Duodenal mucosa (tissue), 2 donors: ENCODE measurements around the gene ATG16L2.

Source experiments
- H3K27ac ChIP-seq: one replicate; pipeline ENCODE4 v1.7.0; 2013; ENCODE audit warnings: low read depth, low read length
- H3K27me3 ChIP-seq, 2 donors: one replicate each; pipeline ENCODE4 v1.7.0; 2013; ENCODE audit warnings: low read length in 2 of 2, control low read depth in 1 of 2; ENCODE audit not compliant: insufficient read depth in 2 of 2, control insufficient read depth in 1 of 2
- H3K36me3 ChIP-seq, 2 donors: one replicate each; pipeline ENCODE4 v1.7.0; 2013; ENCODE audit warnings: low read length in 2 of 2, control low read depth in 1 of 2; ENCODE audit not compliant: insufficient read depth in 2 of 2, control insufficient read depth in 1 of 2
- H3K4me1 ChIP-seq, 2 donors: one replicate each; pipeline ENCODE4 v1.7.0; 2013; ENCODE audit warnings: low read length in 2 of 2, control low read depth in 1 of 2; ENCODE audit not compliant: insufficient read depth in 2 of 2, control insufficient read depth in 1 of 2
- H3K4me3 ChIP-seq, 2 donors: one replicate each; pipeline ENCODE4 v1.7.0; 2013; ENCODE audit warnings: low read length in 2 of 2, low read depth in 1 of 2
- H3K9ac ChIP-seq, 2 donors: one replicate each; pipeline ENCODE4 v1.7.0; 2013; ENCODE audit warnings: low read length in 2 of 2, low read depth in 1 of 2
- H3K9me3 ChIP-seq, 2 donors: one replicate each; pipeline ENCODE4 v1.7.0; 2013; ENCODE audit warnings: low read length in 2 of 2, control low read depth in 1 of 2; ENCODE audit not compliant: control insufficient read depth in 1 of 2

ATG16L2 gene

DNA sequence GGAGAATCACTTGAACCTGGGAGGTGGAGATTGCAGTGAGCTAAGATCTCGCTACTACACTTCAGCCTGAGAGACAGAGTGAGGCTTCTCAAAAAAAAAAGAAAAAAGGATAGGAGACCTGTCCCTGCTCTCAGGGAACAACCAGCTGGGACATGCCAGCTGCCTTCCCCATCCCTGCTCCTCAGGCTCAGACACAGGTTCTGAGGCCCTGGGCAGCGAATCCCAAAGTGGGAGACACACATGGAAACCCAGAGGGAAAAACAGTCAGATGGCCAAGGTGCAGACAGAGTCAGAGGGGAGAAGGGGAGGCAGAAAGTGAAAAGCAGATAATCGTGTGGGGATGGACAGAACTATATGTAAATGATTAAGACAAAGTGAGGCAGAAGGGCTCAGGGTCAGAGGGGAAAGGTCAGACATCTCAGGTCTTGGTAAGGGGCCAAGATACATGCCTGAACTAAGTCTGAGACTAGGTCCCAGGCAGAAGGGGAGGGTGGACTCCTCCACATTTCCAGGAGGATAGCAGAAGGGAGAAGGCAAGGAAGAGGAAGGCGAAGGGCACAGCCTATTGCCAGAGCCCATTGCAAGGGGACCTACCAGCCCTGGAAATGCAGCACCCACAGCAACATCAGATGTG, 34.6 kb upstream of the ATG16L2 start:
- peak overlapping the region; percentile 26 for H3K27ac ChIP-seq
- H3K4me3 ChIP-seq, result peak overlapping the region; percentile 54 to 77
- H3K9me3 ChIP-seq, result no peaks in the 10 kb centered on the region
- peaks cover 0 to 3% of the 10 kb centered on the region in 2 donors for H3K36me3 ChIP-seq
- H3K27me3 ChIP-seq, result no peaks in the 10 kb centered on the region
- H3K9ac ChIP-seq, result peak overlapping the region; percentile 65 to 83
- H3K4me1 ChIP-seq, result peaks cover 75 to 85% of the 10 kb centered on the region in 2 donors

DNA sequence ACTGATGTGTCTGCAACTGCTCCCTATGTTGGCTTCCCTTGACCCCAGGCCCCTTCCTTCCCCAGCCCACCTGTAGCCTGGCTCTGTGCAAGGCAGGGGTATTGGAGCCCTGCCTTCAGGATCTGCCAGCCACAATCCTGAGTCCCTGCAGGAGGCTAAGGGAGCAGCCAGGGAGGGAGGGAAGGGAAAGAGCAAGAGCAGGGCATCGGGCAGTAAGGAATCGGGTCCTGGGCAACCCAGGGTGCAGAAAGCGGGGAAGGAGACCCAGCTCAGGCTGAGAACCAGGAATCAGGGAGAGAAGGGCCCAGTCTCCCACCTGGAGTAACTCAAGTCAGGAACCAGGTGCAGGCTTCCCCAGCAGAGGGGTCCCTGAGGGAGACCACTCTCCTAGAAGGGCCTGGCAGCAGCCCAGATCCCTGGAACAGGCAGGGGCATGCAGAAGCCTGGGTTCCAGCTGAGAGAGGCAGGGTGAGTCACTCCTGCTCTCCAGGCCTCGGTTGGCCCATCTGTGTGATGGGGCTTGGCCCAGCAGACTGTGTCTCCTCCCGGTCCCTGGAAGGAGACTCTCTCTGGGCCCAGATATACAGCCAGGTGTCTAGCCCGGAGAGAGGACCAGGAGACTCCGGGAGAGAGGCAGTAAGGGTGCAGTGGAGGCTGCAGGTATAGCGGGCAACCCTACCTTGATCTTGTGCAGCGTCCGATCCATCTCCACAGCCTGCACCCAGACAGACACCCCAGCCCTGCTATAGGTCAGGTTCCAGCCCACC, 33.7 kb upstream of the ATG16L2 start:
- Histone ChIP-seq H3K9ac (peak overlapping the region; percentile 65 to 83), H3K27ac (peak overlapping the region; percentile 61), H3K9me3 (no peaks in the 10 kb centered on the region), H3K36me3 (peaks cover 0 to 3% of the 10 kb centered on the region in 2 donors), H3K27me3 (no peaks in the 10 kb centered on the region), H3K4me3 (peak overlapping the region; percentile 54 to 77), H3K4me1 (peaks cover 76 to 86% of the 10 kb centered on the region in 2 donors)

DNA sequence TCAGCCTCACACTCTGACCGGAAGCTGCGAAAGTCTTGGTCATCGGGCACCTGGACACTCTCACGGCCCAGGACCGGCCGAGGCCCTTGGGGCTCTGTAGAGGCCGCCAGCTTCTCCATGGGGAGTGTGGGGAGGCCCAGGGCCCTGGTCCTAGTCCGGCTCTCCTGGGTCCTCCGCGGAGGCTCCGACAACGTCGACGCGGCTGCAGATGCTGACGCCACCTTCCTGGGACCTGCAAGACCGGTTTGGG, 33.2 kb upstream of the ATG16L2 start:
- Histone ChIP-seq H3K4me3 (peak overlapping the region; percentile 54 to 77), H3K9ac (peak overlapping the region; percentile 65 to 83), H3K4me1 (peaks cover 76 to 84% of the 10 kb centered on the region in 2 donors)

DNA sequence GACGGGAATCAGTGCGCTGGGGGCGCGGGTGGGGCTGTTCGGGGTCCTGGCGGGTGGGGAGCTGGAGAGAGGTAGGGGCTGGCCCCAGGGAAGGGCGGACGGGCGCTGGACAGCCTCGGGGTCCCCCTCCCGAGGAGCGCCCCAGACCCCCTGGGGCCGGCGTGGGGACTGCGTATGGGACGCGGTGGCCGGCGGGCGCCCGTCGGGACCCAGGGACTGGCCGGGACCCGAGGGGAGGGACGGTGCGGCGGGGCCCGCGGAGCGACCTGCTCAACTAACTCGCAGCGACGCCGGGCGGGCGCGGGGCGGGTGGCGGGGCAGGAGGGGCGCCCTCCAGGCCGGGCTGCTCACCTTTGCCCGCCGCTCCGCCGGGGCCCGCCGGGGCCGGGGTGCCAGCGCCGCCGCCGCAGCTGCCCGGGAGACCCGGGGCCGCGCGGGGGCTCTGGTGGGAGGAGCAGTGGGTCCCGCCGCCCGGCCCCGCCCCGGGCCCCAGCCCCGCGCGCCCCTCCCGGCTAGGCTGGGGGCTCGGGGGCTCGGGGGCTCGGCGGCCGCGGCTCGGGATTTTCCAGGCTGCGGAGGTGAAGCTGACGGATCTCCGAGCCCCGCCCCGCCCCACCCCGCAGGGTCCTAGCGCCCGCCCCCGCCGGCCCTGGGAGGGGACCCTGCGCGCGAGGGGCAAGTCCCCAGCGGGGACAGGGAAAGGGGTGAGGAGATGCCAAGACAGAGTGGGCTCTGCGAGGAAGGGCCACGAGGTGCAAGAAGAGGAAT, 32.7 kb upstream of the ATG16L2 start:
- Histone ChIP-seq H3K36me3 (peaks cover 0 to 2% of the 10 kb centered on the region in 2 donors), H3K27me3 (no peaks in the 10 kb centered on the region), H3K9ac (peak overlapping the region; percentile 65 to 83), H3K4me3 (peak overlapping the region; percentile 69 to 77), H3K27ac (peak overlapping the region; percentile 61), H3K4me1 (peaks cover 76 to 84% of the 10 kb centered on the region in 2 donors), H3K9me3 (no peaks in the 10 kb centered on the region)

More for the DNA sequence above, 33.2 kb upstream of the ATG16L2 start:
- Histone ChIP-seq H3K27me3 (no peaks in the 10 kb centered on the region), H3K27ac (peak overlapping the region; percentile 61), H3K36me3 (peaks cover 0 to 3% of the 10 kb centered on the region in 2 donors), H3K9me3 (no peaks in the 10 kb centered on the region)

DNA sequence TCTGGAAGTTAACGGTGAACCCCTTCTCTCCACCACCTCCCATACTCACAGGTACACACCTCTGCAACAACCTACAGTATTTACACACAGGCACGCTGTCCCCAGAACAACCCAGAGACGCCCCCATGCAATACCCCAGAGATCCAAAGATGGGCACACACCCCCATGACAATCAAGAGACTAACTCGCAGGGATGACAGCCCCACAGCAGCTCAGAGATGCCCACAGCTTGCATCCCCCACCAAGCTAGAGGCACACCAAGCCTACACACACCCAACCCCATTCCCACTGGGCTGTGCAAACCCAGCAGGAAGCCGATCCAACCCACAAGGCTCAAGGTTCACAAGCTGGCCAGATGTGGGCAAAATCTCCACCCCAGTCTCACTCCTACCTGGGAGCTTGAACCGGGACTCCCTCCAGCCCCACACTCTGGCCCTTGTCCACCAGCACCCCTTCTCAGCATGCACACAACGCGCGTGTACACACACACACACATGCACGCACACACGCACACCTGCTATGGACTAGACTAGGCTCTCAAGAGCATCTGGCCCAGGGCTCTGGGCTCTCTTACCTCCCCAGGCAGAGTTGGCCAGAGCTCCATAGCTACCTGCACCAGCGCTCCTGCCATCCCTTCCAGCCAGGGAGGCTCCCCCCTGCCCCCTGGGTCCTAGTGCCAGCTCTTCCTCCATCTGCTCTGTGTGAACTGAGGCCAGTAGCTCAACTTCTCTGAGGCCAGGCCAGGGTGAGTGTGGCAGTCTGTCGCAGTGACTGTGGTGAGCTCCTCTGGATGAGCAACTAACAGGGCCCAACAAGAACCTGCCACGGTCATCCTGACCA, 31.9 kb upstream of the ATG16L2 start:
- no peaks in the 10 kb centered on the region for H3K9me3 ChIP-seq
- H3K4me1 ChIP-seq, result peaks cover 76 to 84% of the 10 kb centered on the region in 2 donors
- no peaks in the 10 kb centered on the region for H3K36me3 ChIP-seq
- H3K4me3 ChIP-seq, result peak overlapping the region; percentile 60 to 69
- no peak overlapping the region for H3K9ac ChIP-seq
- H3K27me3 ChIP-seq, result no peaks in the 10 kb centered on the region
- no peak overlapping the region for H3K27ac ChIP-seq

DNA sequence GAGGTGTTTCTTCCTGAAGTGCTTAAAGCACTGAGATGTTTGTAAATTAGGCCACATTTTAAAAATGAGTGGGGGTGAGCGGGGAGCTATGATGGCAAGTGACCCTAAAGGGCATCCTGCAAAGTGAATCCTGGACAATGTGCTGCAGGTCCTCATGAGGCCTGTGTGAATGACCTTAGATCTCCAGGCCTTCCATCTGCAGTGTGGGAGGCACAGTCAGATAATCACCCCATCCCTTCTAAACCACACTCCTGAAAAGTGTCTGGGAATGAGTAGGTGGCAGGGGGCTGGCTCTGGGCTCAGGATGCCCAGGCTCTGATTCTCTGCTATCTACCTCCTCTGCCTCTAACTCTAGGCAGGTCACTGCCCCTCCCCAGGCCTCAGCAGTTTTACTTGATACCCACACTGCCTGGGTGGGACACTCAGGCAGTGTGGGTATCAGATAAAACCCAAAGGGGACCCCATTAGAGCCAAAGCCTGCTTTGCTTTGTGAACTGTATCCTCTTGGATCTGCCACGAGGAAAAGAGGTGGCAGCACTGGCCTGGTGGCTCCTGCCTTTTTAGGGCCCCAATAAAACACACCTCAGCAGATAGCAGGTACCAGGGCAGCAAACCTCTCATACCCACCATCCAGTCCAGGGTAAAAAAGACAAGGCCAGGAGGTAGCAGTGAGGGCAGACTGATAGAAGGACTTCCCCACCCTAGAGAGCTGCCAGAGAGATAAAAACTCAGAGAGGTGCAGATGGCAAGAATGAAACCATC, 30.9 kb upstream of the ATG16L2 start:
- Histone ChIP-seq H3K27me3 (no peaks in the 10 kb centered on the region), H3K27ac (no peak overlapping the region), H3K36me3 (no peaks in the 10 kb centered on the region), H3K9me3 (no peaks in the 10 kb centered on the region), H3K4me3 (no peak overlapping the region), H3K4me1 (peaks cover 76 to 84% of the 10 kb centered on the region in 2 donors), H3K9ac (no peak overlapping the region)

DNA sequence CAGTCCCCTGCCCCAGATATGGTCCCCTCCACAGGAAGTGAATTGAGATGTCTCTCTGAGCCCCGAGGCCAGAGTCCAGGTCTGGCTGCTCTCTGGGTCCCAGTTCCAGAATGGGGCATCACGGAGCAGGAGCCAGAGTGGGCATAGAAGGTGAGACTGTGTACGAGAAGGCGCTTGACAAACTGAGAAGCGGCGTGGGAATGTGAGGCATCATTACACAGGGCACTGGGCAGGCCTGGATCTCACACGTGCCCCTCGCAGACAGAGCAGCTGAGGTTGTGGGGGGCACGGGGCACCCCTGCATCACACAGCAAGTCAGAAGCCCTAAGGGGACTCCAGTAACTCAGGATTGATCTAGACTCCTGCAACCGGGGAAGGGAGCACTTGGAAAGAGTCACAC, 29.5 kb upstream of the ATG16L2 start:
- H3K27me3 ChIP-seq, result no peaks in the 10 kb centered on the region
- peaks cover 68 to 83% of the 10 kb centered on the region in 2 donors for H3K4me1 ChIP-seq
- H3K36me3 ChIP-seq, result no peaks in the 10 kb centered on the region
- H3K4me3 ChIP-seq, result no peak overlapping the region
- no peaks in the 10 kb centered on the region for H3K9me3 ChIP-seq
- no peak overlapping the region for H3K9ac ChIP-seq
- H3K27ac ChIP-seq, result no peak overlapping the region

DNA sequence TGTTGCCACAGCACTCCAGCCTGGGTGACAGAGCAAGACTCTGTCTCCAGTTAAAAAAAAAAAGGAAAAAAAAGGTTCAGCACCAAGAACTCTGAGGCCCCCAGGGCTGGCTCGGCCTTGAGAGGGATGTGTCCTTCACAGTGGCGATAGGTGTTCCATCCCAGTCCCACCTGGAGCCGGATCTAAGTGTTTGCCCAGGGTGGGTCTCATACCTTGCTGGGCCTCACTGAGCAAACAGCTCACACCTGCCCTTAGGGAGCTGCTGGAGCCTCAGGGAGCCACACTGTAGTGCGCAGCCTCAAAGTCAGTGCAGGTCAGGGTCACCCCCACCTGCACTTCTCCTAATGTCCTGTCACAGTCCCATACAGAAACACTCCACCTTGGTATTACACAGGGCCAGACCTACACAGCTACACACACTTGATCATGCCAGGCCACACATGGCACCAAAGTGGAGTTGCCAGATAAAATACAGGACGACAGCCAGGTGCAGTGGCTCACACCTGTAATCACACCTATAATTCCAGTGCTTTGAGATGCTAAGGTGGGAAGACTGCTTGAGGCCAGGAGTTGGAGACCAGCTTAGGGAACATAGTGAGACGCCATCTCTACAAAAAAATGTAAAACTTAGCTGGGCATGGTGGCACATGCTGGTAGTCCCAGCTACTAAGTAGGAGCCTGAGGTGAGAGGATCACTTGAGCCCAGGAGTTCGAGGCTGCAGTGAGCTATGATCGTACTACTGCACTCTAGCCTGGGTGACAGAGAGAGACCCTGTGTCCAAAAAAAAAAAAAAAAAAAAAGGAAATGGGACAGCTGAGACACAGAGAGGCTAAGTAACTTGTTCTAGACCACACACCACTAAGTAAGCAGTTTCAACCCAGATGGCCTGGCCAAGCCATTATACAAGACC, 27.7 kb upstream of the ATG16L2 start:
- Histone ChIP-seq H3K36me3 (no peaks in the 10 kb centered on the region), H3K4me3 (no peak overlapping the region), H3K4me1 (peaks cover 60 to 73% of the 10 kb centered on the region in 2 donors), H3K27me3 (no peaks in the 10 kb centered on the region), H3K27ac (peak overlapping the region; percentile 60), H3K9ac (peak overlapping the region; percentile 48 to 49), H3K9me3 (no peaks in the 10 kb centered on the region)
